ENCODE results near the gene CCNF.

CCNF gene

GRCh38 chr16:2496223-2497115, 67.2 kb downstream of the CCNF start:
- DNase-seq (ENCODE audit: low read depth in 1 of 2, low spot score in 1 of 2) = no peak
- H3K4me3 ChIP-seq (replicated peaks; ENCODE audit: insufficient read depth, low read length) = no peak overlapping the region
- no peak overlapping the region for H3K27ac ChIP-seq (replicated peaks)
- TF ChIP-seq POLR2AphosphoS5 (IDR thresholded peaks at IDR 0.05; ENCODE audit: low read depth) = no peak
- TF ChIP-seq GABPA (IDR thresholded peaks at IDR 0.05; ENCODE audit: low read depth) = no peak
- TF ChIP-seq REST (IDR thresholded peaks at IDR 0.05; ENCODE audit: insufficient replicate concordance, low read depth) = no peak
- no peak for TF ChIP-seq SPI1 (IDR thresholded peaks at IDR 0.05; ENCODE audit: borderline replicate concordance, low read depth)
- TF ChIP-seq CTCF (IDR thresholded peaks at IDR 0.05; ENCODE audit: insufficient read depth, low read length) = no peak
- H3K27me3 ChIP-seq (ENCODE audit: insufficient read depth, poor library complexity, severe bottlenecking) = no peaks in the 10 kb centered on the region

GRCh38 chr16:2497116-2497630, 67.9 kb downstream of the CCNF start:
- Histone ChIP-seq H3K27ac (replicated peaks) (no peak overlapping the region), H3K4me3 (replicated peaks; ENCODE audit: insufficient read depth, low read length) (no peak overlapping the region), H3K27me3 (ENCODE audit: insufficient read depth, poor library complexity, severe bottlenecking) (no peaks in the 10 kb centered on the region)
- TF ChIP-seq SPI1 (IDR thresholded peaks at IDR 0.05; ENCODE audit: borderline replicate concordance, low read depth) = no peak
- no peak for TF ChIP-seq CTCF (IDR thresholded peaks at IDR 0.05; ENCODE audit: insufficient read depth, low read length)
- TF ChIP-seq REST (IDR thresholded peaks at IDR 0.05; ENCODE audit: insufficient replicate concordance, low read depth) = no peak
- no peak for TF ChIP-seq GABPA (IDR thresholded peaks at IDR 0.05; ENCODE audit: low read depth)
- no peak for TF ChIP-seq POLR2AphosphoS5 (IDR thresholded peaks at IDR 0.05; ENCODE audit: low read depth)
- no peak for DNase-seq (ENCODE audit: low read depth in 1 of 2, low spot score in 1 of 2)

GRCh38 chr16:2497695-2498484, 68.6 kb downstream of the CCNF start:
- TF ChIP-seq GABPA (IDR thresholded peaks at IDR 0.05; ENCODE audit: low read depth) (no peak), CTCF (IDR thresholded peaks at IDR 0.05; ENCODE audit: insufficient read depth, low read length) (no peak), SPI1 (IDR thresholded peaks at IDR 0.05; ENCODE audit: borderline replicate concordance, low read depth) (no peak), REST (IDR thresholded peaks at IDR 0.05; ENCODE audit: insufficient replicate concordance, low read depth) (no peak), POLR2AphosphoS5 (IDR thresholded peaks at IDR 0.05; ENCODE audit: low read depth) (no peak)
- Histone ChIP-seq H3K4me3 (replicated peaks; ENCODE audit: insufficient read depth, low read length) (no peak overlapping the region), H3K27ac (replicated peaks) (no peak overlapping the region), H3K27me3 (ENCODE audit: insufficient read depth, poor library complexity, severe bottlenecking) (no peaks in the 10 kb centered on the region)
- no peak for DNase-seq (ENCODE audit: low read depth in 1 of 2, low spot score in 1 of 2)
